Measurements from ENCODE around the gene FLOT2. TPM values are rescaled to one million over a fixed set of nuclear protein-coding genes. Genes with fewer than 3 reads are reported as not detected.

FLOT2 gene
- total and polyA plus RNA-seq, 10 of the 15 experiments (the other 5 are each of a cell fraction or from before 2014, with no cell fraction given): 56.8 to 302 (median 149) TPM

DNA sequence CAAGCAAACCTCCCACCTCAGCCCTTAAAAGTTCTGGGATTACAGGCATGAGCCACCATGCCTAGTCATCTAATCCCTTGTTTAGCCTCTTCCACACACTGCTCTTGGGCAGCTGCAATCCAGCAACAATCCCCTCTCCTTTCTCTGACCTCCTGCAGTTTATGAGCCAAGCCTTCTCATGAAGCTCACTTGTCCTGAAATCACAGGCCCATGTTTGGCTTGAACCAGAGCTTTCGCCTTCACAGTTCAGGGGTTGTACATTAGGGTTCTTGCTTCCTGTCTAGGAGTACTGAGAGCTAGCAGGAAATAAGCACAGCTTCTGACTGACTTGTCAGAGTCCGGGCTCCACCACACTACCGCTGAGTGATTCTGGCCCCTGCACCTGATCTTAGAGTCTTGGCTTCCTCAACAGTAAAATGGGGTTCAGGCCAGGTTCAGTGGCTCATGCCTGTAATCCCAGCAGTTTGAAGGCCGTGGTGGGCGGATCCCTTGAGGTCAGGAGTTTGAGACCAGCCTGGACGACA lies 26.4 kb downstream of the FLOT2 start (continued):
- TF ChIP-seq CREB1 (IDR thresholded peaks at IDR 0.05; ENCODE audit: low read depth) (no peak), ZNF207 (IDR thresholded peaks at IDR 0.05; ENCODE audit: borderline replicate concordance) (no peak), GATAD2B (conservative IDR thresholded peaks at IDR 0.05; ENCODE audit: low read depth) (no peak), KLF5 (IDR thresholded peaks at IDR 0.05; ENCODE audit: partially characterized antibody) (no peak), TBL1XR1 (IDR thresholded peaks at IDR 0.05; ENCODE audit: low read depth, low read length) (no peak), POU2F2 (IDR thresholded peaks at IDR 0.05; ENCODE audit: borderline replicate concordance, low read depth, low read length) (no peak; the same call in 2 of the 3 replicates), SREBF2 (IDR thresholded peaks at IDR 0.05; ENCODE audit: low read length) (no peak), SUPT20H (IDR thresholded peaks at IDR 0.05; ENCODE audit: borderline replicate concordance, control insufficient read depth, low read depth, low read length) (no peak), PML (IDR thresholded peaks at IDR 0.05; ENCODE audit: low read length) (0 out of 2 replicates have a peak, but pooled peaks have one; percentile 23), RAD51 (IDR thresholded peaks at IDR 0.05) (no peak), SREBF1 (IDR thresholded peaks at IDR 0.05; ENCODE audit: low read length) (no peak), SMARCA5 (IDR thresholded peaks at IDR 0.05) (no peak)
- TF ChIP-seq, protein P1, sequence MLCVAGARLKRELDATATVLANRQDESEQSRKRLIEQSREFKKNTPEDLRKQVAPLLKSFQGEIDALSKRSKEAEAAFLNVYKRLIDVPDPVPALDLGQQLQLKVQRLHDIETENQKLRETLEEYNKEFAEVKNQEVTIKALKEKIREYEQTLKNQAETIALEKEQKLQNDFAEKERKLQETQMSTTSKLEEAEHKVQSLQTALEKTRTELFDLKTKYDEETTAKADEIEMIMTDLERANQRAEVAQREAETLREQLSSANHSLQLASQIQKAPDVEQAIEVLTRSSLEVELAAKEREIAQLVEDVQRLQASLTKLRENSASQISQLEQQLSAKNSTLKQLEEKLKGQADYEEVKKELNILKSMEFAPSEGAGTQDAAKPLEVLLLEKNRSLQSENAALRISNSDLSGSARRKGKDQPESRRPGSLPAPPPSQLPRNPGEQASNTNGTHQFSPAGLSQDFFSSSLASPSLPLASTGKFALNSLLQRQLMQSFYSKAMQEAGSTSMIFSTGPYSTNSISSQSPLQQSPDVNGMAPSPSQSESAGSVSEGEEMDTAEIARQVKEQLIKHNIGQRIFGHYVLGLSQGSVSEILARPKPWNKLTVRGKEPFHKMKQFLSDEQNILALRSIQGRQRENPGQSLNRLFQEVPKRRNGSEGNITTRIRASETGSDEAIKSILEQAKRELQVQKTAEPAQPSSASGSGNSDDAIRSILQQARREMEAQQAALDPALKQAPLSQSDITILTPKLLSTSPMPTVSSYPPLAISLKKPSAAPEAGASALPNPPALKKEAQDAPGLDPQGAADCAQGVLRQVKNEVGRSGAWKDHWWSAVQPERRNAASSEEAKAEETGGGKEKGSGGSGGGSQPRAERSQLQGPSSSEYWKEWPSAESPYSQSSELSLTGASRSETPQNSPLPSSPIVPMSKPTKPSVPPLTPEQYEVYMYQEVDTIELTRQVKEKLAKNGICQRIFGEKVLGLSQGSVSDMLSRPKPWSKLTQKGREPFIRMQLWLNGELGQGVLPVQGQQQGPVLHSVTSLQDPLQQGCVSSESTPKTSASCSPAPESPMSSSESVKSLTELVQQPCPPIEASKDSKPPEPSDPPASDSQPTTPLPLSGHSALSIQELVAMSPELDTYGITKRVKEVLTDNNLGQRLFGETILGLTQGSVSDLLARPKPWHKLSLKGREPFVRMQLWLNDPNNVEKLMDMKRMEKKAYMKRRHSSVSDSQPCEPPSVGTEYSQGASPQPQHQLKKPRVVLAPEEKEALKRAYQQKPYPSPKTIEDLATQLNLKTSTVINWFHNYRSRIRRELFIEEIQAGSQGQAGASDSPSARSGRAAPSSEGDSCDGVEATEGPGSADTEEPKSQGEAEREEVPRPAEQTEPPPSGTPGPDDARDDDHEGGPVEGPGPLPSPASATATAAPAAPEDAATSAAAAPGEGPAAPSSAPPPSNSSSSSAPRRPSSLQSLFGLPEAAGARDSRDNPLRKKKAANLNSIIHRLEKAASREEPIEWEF (IDR thresholded peaks at IDR 0.05; ENCODE audit: insufficient replicate concordance, low read depth, low read length): no peak
- TF ChIP-seq, protein P2, sequence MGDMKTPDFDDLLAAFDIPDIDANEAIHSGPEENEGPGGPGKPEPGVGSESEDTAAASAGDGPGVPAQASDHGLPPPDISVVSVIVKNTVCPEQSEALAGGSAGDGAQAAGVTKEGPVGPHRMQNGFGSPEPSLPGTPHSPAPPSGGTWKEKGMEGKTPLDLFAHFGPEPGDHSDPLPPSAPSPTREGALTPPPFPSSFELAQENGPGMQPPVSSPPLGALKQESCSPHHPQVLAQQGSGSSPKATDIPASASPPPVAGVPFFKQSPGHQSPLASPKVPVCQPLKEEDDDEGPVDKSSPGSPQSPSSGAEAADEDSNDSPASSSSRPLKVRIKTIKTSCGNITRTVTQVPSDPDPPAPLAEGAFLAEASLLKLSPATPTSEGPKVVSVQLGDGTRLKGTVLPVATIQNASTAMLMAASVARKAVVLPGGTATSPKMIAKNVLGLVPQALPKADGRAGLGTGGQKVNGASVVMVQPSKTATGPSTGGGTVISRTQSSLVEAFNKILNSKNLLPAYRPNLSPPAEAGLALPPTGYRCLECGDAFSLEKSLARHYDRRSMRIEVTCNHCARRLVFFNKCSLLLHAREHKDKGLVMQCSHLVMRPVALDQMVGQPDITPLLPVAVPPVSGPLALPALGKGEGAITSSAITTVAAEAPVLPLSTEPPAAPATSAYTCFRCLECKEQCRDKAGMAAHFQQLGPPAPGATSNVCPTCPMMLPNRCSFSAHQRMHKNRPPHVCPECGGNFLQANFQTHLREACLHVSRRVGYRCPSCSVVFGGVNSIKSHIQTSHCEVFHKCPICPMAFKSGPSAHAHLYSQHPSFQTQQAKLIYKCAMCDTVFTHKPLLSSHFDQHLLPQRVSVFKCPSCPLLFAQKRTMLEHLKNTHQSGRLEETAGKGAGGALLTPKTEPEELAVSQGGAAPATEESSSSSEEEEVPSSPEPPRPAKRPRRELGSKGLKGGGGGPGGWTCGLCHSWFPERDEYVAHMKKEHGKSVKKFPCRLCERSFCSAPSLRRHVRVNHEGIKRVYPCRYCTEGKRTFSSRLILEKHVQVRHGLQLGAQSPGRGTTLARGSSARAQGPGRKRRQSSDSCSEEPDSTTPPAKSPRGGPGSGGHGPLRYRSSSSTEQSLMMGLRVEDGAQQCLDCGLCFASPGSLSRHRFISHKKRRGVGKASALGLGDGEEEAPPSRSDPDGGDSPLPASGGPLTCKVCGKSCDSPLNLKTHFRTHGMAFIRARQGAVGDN (IDR thresholded peaks at IDR 0.05): peak; percentile 93
- TF ChIP-seq, protein P3, sequence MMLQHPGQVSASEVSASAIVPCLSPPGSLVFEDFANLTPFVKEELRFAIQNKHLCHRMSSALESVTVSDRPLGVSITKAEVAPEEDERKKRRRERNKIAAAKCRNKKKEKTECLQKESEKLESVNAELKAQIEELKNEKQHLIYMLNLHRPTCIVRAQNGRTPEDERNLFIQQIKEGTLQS (IDR thresholded peaks at IDR 0.05; ENCODE audit: borderline replicate concordance, extremely low read depth, low read depth, low read length): no peak
- TF ChIP-seq, protein P4, sequence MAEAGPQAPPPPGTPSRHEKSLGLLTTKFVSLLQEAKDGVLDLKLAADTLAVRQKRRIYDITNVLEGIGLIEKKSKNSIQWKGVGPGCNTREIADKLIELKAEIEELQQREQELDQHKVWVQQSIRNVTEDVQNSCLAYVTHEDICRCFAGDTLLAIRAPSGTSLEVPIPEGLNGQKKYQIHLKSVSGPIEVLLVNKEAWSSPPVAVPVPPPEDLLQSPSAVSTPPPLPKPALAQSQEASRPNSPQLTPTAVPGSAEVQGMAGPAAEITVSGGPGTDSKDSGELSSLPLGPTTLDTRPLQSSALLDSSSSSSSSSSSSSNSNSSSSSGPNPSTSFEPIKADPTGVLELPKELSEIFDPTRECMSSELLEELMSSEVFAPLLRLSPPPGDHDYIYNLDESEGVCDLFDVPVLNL (IDR thresholded peaks at IDR 0.05; ENCODE audit: low read depth, low read length): no peak
- TF ChIP-seq, protein P5, sequence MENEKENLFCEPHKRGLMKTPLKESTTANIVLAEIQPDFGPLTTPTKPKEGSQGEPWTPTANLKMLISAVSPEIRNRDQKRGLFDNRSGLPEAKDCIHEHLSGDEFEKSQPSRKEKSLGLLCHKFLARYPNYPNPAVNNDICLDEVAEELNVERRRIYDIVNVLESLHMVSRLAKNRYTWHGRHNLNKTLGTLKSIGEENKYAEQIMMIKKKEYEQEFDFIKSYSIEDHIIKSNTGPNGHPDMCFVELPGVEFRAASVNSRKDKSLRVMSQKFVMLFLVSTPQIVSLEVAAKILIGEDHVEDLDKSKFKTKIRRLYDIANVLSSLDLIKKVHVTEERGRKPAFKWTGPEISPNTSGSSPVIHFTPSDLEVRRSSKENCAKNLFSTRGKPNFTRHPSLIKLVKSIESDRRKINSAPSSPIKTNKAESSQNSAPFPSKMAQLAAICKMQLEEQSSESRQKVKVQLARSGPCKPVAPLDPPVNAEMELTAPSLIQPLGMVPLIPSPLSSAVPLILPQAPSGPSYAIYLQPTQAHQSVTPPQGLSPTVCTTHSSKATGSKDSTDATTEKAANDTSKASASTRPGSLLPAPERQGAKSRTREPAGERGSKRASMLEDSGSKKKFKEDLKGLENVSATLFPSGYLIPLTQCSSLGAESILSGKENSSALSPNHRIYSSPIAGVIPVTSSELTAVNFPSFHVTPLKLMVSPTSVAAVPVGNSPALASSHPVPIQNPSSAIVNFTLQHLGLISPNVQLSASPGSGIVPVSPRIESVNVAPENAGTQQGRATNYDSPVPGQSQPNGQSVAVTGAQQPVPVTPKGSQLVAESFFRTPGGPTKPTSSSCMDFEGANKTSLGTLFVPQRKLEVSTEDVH (IDR thresholded peaks at IDR 0.05; ENCODE audit: low read depth, partially characterized antibody): no peak

Measured in GM12878 (cell line).